ENCODE results near the gene CABLES1. TPM values are rescaled to one million over a fixed set of nuclear protein-coding genes. Genes with fewer than 3 reads are reported as not detected.

The CABLES1 gene
- total RNA-seq, 1 experiment from 2014 or later = 66.4 TPM

DNA sequence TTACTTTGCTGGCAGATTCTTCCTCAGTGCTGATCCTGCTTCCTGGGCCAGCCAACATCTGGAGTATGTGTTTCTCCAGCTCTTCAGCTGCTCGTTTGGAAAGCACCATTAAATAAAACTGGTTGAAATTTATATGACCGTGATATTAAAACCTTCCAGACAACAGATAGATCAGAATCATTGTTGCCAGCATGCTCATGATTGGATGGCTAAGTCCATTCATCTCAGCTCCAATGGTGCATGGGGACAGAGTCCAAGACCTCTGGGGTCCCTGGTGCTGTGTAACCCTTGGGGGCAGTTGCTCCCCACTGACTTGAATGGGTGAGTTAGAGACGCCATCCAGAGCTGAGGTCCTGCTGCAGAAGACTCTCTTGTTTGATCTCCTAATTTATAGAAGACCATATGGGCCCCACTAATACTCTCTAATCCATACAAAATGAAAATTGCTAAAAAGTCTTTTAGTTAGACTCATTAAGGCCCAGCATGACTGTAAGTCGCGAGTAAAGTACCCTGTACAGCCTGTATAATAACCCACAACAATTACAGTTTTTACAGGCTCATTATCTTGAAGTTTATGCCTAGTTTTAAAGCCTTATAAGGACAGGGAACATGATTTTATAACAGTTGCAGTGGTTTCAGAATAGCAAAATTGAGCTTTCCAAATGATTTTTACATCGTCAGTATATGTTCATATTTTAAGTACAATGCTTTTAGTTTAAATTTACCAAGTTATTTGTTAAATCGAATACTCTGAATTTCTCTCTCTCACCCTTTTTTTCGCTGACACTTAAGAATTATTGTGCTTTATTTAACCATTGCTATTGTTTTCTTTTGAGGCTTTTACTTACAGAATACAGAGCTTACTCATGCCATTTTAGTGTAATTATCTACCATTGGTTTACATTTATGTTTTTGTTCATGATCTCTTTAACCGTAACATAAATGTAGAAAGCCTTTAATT is 60.0 kb downstream of the CABLES1 start:
- ATAC-seq (no peak), DNase-seq (ENCODE audit: low read depth, low spot score) (no peak)
- ChIA-PET CTCF (no interaction called here), POLR2A (no interaction called here)
- TF ChIP-seq TCF7L2 (IDR thresholded peaks at IDR 0.05; ENCODE audit: low read depth, low read length) (no peak), SIN3A (IDR thresholded peaks at IDR 0.05; ENCODE audit: borderline replicate concordance, insufficient read depth, low read depth, low read length) (no peak)
- TF ChIP-seq, protein P1, sequence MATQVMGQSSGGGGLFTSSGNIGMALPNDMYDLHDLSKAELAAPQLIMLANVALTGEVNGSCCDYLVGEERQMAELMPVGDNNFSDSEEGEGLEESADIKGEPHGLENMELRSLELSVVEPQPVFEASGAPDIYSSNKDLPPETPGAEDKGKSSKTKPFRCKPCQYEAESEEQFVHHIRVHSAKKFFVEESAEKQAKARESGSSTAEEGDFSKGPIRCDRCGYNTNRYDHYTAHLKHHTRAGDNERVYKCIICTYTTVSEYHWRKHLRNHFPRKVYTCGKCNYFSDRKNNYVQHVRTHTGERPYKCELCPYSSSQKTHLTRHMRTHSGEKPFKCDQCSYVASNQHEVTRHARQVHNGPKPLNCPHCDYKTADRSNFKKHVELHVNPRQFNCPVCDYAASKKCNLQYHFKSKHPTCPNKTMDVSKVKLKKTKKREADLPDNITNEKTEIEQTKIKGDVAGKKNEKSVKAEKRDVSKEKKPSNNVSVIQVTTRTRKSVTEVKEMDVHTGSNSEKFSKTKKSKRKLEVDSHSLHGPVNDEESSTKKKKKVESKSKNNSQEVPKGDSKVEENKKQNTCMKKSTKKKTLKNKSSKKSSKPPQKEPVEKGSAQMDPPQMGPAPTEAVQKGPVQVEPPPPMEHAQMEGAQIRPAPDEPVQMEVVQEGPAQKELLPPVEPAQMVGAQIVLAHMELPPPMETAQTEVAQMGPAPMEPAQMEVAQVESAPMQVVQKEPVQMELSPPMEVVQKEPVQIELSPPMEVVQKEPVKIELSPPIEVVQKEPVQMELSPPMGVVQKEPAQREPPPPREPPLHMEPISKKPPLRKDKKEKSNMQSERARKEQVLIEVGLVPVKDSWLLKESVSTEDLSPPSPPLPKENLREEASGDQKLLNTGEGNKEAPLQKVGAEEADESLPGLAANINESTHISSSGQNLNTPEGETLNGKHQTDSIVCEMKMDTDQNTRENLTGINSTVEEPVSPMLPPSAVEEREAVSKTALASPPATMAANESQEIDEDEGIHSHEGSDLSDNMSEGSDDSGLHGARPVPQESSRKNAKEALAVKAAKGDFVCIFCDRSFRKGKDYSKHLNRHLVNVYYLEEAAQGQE (IDR thresholded peaks at IDR 0.05; ENCODE audit: insufficient read depth in 1 of 2, low read depth in 2 of 2, low read length in 1 of 2) = no peak
- TF ChIP-seq, protein P2, sequence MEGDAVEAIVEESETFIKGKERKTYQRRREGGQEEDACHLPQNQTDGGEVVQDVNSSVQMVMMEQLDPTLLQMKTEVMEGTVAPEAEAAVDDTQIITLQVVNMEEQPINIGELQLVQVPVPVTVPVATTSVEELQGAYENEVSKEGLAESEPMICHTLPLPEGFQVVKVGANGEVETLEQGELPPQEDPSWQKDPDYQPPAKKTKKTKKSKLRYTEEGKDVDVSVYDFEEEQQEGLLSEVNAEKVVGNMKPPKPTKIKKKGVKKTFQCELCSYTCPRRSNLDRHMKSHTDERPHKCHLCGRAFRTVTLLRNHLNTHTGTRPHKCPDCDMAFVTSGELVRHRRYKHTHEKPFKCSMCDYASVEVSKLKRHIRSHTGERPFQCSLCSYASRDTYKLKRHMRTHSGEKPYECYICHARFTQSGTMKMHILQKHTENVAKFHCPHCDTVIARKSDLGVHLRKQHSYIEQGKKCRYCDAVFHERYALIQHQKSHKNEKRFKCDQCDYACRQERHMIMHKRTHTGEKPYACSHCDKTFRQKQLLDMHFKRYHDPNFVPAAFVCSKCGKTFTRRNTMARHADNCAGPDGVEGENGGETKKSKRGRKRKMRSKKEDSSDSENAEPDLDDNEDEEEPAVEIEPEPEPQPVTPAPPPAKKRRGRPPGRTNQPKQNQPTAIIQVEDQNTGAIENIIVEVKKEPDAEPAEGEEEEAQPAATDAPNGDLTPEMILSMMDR (IDR thresholded peaks at IDR 0.05) = no peak
- intact Hi-C loops (cut with micrococcal nuclease; ENCODE audit: unreplicated experiment) = no loop called here
- Histone ChIP-seq H3K9me3 (ENCODE audit: control insufficient read depth, insufficient read depth, low read depth, low read length) (no peaks in the 10 kb centered on the region), H3K4me1 (ENCODE audit: control insufficient read depth, insufficient read depth, low read length) (no peaks in the 10 kb centered on the region; the same call in 1 of the 2 replicates), H3K27me3 (ENCODE audit: control insufficient read depth, insufficient read depth, low read length) (no peaks in the 10 kb centered on the region), H3K4me3 (ENCODE audit: low read depth in 2 of 2, low read length in 2 of 2) (no peak overlapping the region), H3K36me3 (ENCODE audit: control insufficient read depth, insufficient read depth, low read length) (peaks cover 7% of the 10 kb centered on the region; the same call in 1 of the 2 replicates), H3K27ac (ENCODE audit: low read length) (no peak overlapping the region)
- in situ Hi-C loops (cut with HindIII; ENCODE audit: low pct_unique_long_range_greater_than_20kb, low sequenced_read_pairs) = no loop called here
- BruUV-seq (replicated peaks) = no TSS peak

DNA sequence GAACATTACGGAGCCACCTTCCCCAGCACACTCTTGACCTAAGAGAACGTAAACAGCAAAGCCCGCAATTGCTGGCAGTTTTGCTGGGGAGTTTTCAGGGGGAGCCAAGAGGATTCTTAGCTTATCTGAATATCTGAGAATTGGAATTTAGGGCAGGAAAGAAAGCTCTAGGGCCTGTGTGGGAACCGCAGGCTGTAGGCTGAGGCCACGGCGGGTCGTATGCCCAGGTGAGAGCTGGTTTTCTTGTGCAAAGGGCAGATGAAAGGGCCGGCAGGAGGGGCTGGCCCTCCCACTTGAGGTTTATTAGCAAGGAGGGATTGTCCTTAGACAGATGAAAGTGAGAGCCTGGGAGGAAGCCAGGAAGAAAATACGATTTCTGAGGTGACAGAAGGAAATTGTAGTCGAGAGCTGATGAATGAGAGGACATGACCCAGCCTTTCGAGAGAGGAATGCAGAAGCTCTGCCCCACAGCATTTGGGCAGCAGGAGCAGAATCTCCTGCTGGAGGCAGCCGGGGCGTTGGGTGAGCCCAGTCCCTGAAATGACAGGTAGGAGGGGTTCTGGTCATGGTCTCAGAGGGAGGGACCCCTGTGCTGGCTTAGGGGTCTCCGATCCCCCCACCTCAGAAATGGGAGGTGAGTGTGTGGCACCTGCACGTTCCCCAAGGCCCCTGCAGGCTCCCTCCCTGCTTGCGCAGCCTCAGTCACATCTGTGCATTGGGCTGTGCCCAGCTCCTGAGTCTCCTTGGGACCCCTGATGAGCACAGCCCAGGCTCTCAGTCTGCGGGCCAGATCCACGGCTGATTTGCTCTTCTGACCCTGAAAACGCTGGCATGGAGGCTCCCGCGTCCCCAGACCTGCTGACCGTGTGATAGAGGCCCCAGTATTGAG is 61.1 kb downstream of the CABLES1 start:
- Histone ChIP-seq H3K4me3 (ENCODE audit: low read depth in 2 of 2, low read length in 2 of 2) (no peak overlapping the region), H3K4me1 (ENCODE audit: control insufficient read depth, insufficient read depth, low read length) (no peaks in the 10 kb centered on the region; the same call in 1 of the 2 replicates), H3K36me3 (ENCODE audit: control insufficient read depth, insufficient read depth, low read length) (peaks cover 7% of the 10 kb centered on the region; the same call in 1 of the 2 replicates), H3K9me3 (ENCODE audit: control insufficient read depth, insufficient read depth, low read depth, low read length) (no peaks in the 10 kb centered on the region), H3K27ac (ENCODE audit: low read length) (no peak overlapping the region), H3K27me3 (ENCODE audit: control insufficient read depth, insufficient read depth, low read length) (no peaks in the 10 kb centered on the region)
- in situ Hi-C loops (cut with HindIII; ENCODE audit: low pct_unique_long_range_greater_than_20kb, low sequenced_read_pairs) (no loop called here), intact Hi-C loops (cut with micrococcal nuclease; ENCODE audit: unreplicated experiment) (no loop called here)
- TF ChIP-seq, protein P1 (IDR thresholded peaks at IDR 0.05; ENCODE audit: insufficient read depth in 1 of 2, low read depth in 2 of 2, low read length in 1 of 2) = no peak
- TF ChIP-seq, protein P2 (IDR thresholded peaks at IDR 0.05) = no peak
- no peak for TF ChIP-seq POLR2AphosphoS5 (IDR thresholded peaks at IDR 0.05; ENCODE audit: low read depth, low read length)
- DNase-seq (ENCODE audit: low read depth, low spot score) = no peak
- POLR2A ChIA-PET = no interaction called here
- ATAC-seq = 0 out of 2 replicates have a peak, but pooled peaks have one; percentile 24
- CTCF ChIA-PET = no interaction called here
- BruUV-seq (replicated peaks) = no TSS peak

Data from Panc1 (cell line).